Hepatocyte (in vitro differentiated cells): ENCODE measurements around the gene ADAMTS14. TPM values are rescaled to one million over a fixed set of nuclear protein-coding genes. Genes with fewer than 3 reads are reported as not detected.

Source experiments
- DNase-seq: peaks from one replicate; pipeline ENCODE4 v3.0.0-alpha.2; 2016; ENCODE audit warnings: low spot score
- H2AFZ ChIP-seq: fragments of 200-600 bp; sonication (generic); 2 replicates; pipeline ENCODE4 v1.6.0; 2016; ENCODE audit warnings: antibody characterized with exemption, mild to moderate bottlenecking
- H3K27ac ChIP-seq: fragments of 200-600 bp; sonication (generic); 2 replicates; pipeline ENCODE4 v1.5.1; 2016; ENCODE audit warnings: mild to moderate bottlenecking
- H3K27me3 ChIP-seq: fragments of 200-600 bp; sonication (generic); 2 replicates; pipeline ENCODE4 v1.6.1; 2016
- H3K36me3 ChIP-seq: fragments of 200-600 bp; sonication (generic); replicated peaks from 2 replicates; pipeline ENCODE4 v1.5.1; 2016; ENCODE audit warnings: low read depth; ENCODE audit not compliant: insufficient read depth
- H3K4me1 ChIP-seq: fragments of 200-600 bp; sonication (generic); 2 replicates; pipeline ENCODE4 v1.5.1; 2016; ENCODE audit warnings: mild to moderate bottlenecking, moderate library complexity; ENCODE audit not compliant: insufficient read depth
- H3K4me2 ChIP-seq: fragments of 200-600 bp; sonication (generic); 2 replicates; pipeline ENCODE4 v1.6.0; 2016
- H3K4me3 ChIP-seq: fragments of 200-600 bp; sonication (generic); 2 replicates; pipeline ENCODE4 v1.5.1; 2016; ENCODE audit warnings: mild to moderate bottlenecking
- H3K79me2 ChIP-seq: fragments of 200-600 bp; sonication (generic); 2 replicates; pipeline ENCODE4 v1.6.0; 2017; ENCODE audit warnings: mild to moderate bottlenecking
- H3K9me2 ChIP-seq: fragments of 200-600 bp; sonication (generic); replicated peaks from 2 replicates; pipeline ENCODE4 v1.6.0; 2017; ENCODE audit warnings: mild to moderate bottlenecking; ENCODE audit not compliant: insufficient read depth
- H3K9me3 ChIP-seq: fragments of 200-600 bp; sonication (generic); 2 replicates; pipeline ENCODE4 v1.5.1; 2016; ENCODE audit warnings: low read depth, mild to moderate bottlenecking
- H4K20me1 ChIP-seq: fragments of 200-600 bp; sonication (generic); 2 replicates; pipeline ENCODE4 v1.6.0; 2016; ENCODE audit warnings: mild to moderate bottlenecking; ENCODE audit not compliant: insufficient read depth, poor library complexity, severe bottlenecking
- EZH2 ChIP-seq: fragments of 200-600 bp; sonication (generic); IDR thresholded peaks from 2 replicates; pipeline ENCODE4 v1.6.1; 2016; ENCODE audit warnings: antibody characterized with exemption, mild to moderate bottlenecking, borderline replicate concordance
- EZH2phosphoT487 ChIP-seq: fragments of 200-600 bp; sonication (generic); IDR thresholded peaks from one replicate; pipeline ENCODE4 v1.6.1; 2018; ENCODE audit warnings: antibody characterized with exemption, mild to moderate bottlenecking, low read depth, moderate library complexity; ENCODE audit not compliant: unreplicated experiment, severe bottlenecking
- WGBS: methylation state at CpG from one replicate; pipeline ENCODE4 v1.1.6; 2016; ENCODE audit warnings: low lambda C conversion rate; ENCODE audit errors: missing lambda C conversion rate; 5-methylcytosine and 5-hydroxymethylcytosine counted together
- polyA plus RNA-seq: library from polyadenylated mRNA; unstranded; fragments of >200 nt; fragmentation: Nextera tagmentation; extraction: Ambion mirVana; gene quantifications from 2 replicates; pipeline ENCODE4 v1.2.1, GENCODE V29; 2016
- total RNA-seq: library from RNA; depleted of rRNA; stranded (reverse); fragments of >200 nt; gene quantifications from 2 replicates; pipeline ENCODE4 v1.2.3, GENCODE V29; 2014
- TF ChIP-seq, protein P1 (sequence below): fragments of 200-600 bp; sonication (generic); IDR thresholded peaks from 2 replicates; pipeline ENCODE4 v1.5.1; 2016; ENCODE audit warnings: antibody characterized with exemption, mild to moderate bottlenecking; ENCODE audit not compliant: poor library complexity

ADAMTS14 gene
- total and polyA plus RNA-seq, 2 experiments from 2014 or later = 0.87 to 2.1 TPM

DNA sequence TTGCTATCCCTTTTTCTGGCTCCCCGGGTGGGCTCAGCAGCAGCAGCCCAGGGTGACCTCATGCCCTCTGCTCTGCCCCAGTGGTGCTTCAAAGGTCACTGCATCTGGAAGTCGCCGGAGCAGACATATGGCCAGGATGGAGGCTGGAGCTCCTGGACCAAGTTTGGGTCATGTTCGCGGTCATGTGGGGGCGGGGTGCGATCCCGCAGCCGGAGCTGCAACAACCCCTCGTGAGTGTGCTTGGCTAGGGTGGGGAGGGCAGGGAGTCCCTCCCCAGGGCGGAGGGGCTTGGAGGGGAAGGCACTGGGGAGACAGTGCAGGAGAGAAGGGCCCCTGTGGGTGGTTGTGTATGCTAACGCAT is 66.4 kb downstream of the ADAMTS14 start:
- peaks cover 16% of the 10 kb centered on the region for H3K4me1 ChIP-seq
- H3K4me3 ChIP-seq = no peak overlapping the region
- no peaks in the 10 kb centered on the region for H3K27me3 ChIP-seq
- no peaks in the 10 kb centered on the region for H3K9me2 ChIP-seq
- no peaks in the 10 kb centered on the region for H4K20me1 ChIP-seq
- no peak for DNase-seq
- no peaks in the 10 kb centered on the region for H3K36me3 ChIP-seq
- TF ChIP-seq, protein P1, sequence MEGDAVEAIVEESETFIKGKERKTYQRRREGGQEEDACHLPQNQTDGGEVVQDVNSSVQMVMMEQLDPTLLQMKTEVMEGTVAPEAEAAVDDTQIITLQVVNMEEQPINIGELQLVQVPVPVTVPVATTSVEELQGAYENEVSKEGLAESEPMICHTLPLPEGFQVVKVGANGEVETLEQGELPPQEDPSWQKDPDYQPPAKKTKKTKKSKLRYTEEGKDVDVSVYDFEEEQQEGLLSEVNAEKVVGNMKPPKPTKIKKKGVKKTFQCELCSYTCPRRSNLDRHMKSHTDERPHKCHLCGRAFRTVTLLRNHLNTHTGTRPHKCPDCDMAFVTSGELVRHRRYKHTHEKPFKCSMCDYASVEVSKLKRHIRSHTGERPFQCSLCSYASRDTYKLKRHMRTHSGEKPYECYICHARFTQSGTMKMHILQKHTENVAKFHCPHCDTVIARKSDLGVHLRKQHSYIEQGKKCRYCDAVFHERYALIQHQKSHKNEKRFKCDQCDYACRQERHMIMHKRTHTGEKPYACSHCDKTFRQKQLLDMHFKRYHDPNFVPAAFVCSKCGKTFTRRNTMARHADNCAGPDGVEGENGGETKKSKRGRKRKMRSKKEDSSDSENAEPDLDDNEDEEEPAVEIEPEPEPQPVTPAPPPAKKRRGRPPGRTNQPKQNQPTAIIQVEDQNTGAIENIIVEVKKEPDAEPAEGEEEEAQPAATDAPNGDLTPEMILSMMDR = no peak
- TF ChIP-seq EZH2 (no peak), EZH2phosphoT487 (no peak)
- no peaks in the 10 kb centered on the region for H3K9me3 ChIP-seq
- WGBS = 96% methylated on average over 9 of the region's 12 CpGs
- no peaks in the 10 kb centered on the region for H3K79me2 ChIP-seq
- H3K27ac ChIP-seq = no peak overlapping the region
- H2AFZ ChIP-seq = no peak overlapping the region
- no peak overlapping the region for H3K4me2 ChIP-seq

DNA sequence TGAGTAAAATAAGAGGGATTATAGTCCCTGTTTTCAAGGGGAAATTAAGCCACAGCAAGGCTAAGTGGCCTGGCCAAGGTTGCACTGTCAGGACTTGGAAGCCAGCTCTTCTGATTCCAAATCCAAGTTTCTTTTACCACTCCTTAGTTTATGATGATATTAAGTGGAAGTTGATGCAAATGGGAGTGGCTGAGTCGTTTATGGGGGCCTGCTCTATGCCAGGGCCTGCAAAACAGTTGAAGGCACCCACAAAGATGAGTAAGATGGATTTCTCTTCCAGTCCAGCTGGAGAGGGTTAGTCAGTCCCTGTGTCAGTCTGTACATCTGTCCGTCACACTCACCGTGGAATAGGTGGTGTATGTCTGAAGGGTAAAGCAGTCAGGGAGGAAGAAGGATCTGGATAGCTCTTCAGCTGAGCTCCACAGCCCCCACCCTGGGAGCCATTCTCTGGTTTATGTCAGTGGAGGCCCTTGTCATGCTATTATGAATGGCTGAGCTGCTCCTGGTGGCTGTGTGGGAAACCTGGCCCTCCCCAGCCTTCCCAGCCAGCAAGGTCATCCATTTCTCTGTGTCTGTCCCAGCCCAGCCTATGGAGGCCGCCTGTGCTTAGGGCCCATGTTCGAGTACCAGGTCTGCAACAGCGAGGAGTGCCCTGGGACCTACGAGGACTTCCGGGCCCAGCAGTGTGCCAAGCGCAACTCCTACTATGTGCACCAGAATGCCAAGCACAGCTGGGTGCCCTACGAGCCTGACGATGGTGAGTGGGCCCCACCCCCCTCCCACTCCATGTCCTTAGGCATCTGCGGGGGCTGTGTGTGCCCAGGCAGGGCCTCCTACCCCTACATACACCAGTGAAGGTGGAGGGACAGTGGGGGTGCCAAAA is 68.3 kb downstream of the ADAMTS14 start:
- no peaks in the 10 kb centered on the region for H3K79me2 ChIP-seq
- no peak for TF ChIP-seq EZH2phosphoT487
- H3K27ac ChIP-seq = no peak overlapping the region
- no peaks in the 10 kb centered on the region for H3K27me3 ChIP-seq
- H2AFZ ChIP-seq = no peak overlapping the region
- H4K20me1 ChIP-seq = no peaks in the 10 kb centered on the region
- no peaks in the 10 kb centered on the region for H3K9me3 ChIP-seq
- H3K4me3 ChIP-seq = no peak overlapping the region
- 81% methylated on average over 11 of the region's 12 CpGs for WGBS
- H3K4me2 ChIP-seq = no peak overlapping the region
- H3K9me2 ChIP-seq = no peaks in the 10 kb centered on the region
- no peaks in the 10 kb centered on the region for H3K36me3 ChIP-seq
- peaks cover 16% of the 10 kb centered on the region for H3K4me1 ChIP-seq
- no peak for DNase-seq

DNA sequence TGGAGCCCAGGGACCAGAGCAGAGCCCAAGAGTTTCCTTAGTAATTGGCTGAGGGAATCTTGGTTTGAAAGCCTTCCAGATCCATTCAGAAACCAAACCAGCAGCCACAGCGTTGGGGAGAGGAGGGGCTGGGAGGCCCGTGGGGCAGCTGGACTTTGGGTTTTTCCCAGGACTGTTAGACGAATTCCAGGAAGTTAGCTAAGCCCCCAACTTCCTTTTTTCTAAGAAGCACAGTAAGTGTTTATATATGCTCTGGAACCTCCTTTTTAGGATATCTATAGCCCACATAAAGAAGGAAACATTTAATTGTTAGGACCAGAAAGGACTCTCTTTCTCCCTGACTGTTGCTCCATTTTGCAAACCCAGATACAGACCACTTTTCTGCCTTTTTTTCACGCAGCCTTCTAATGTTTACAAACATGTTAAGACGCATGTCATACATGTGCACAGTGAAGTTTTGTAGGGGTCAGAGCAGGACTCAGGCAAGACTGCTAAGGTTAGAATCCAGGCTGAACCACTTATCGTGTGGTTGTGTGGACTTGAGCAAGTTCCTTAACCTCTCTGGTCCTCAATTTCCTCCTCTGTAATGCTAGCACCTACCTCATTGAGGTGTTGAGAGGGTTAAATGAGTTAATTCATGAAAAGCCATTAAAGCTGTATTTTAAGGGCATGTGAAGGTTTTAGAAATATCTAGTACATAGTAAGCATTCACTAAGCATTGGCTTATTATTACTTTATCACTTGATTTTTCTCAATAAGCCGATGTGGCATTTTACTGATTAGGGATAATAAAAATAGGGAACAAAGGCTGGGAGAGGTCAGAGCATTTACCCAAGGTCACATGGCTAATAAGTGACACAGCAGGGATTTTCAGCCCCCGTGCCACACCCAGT is 70.5 kb downstream of the ADAMTS14 start:
- no peaks in the 10 kb centered on the region for H3K79me2 ChIP-seq
- peak overlapping the region; percentile 44 for H3K27ac ChIP-seq
- H3K9me2 ChIP-seq = no peaks in the 10 kb centered on the region
- H4K20me1 ChIP-seq = no peaks in the 10 kb centered on the region
- H3K27me3 ChIP-seq = no peaks in the 10 kb centered on the region
- peak overlapping the region; percentile 2 for H3K4me2 ChIP-seq
- H2AFZ ChIP-seq = peak overlapping the region; percentile 1
- 45% methylated on average over 8 of the region's 8 CpGs for WGBS
- TF ChIP-seq EZH2phosphoT487 (no peak), EZH2 (no peak)
- TF ChIP-seq, protein P1 = no peak
- H3K4me1 ChIP-seq = peaks cover 16% of the 10 kb centered on the region
- no peaks in the 10 kb centered on the region for H3K36me3 ChIP-seq
- H3K9me3 ChIP-seq = no peaks in the 10 kb centered on the region
- H3K4me3 ChIP-seq = no peak overlapping the region
- DNase-seq = peak; percentile 68

DNA sequence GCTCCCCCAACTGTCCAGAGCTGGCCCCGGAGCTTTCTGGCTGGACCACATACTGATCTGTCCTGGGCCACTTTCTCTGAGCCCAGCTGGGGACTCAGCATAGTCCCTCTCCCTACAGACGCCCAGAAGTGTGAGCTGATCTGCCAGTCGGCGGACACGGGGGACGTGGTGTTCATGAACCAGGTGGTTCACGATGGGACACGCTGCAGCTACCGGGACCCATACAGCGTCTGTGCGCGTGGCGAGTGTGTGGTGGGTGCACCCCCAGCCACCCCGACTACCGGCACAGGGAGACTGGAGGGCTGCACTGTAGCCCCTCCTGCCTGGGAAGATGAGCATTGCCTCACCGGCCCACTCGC is 71.1 kb downstream of the ADAMTS14 start:
- Histone ChIP-seq H3K9me2 (no peaks in the 10 kb centered on the region), H3K27me3 (no peaks in the 10 kb centered on the region), H3K79me2 (no peaks in the 10 kb centered on the region), H4K20me1 (no peaks in the 10 kb centered on the region), H3K4me2 (no peak overlapping the region), H3K9me3 (no peaks in the 10 kb centered on the region), H3K36me3 (no peaks in the 10 kb centered on the region), H3K4me3 (no peak overlapping the region), H3K4me1 (peaks cover 16% of the 10 kb centered on the region), H3K27ac (no peak overlapping the region), H2AFZ (no peak overlapping the region)
- no peak for TF ChIP-seq EZH2phosphoT487
- no peak for TF ChIP-seq EZH2
- TF ChIP-seq, protein P1 = no peak
- no peak for DNase-seq
- WGBS = 80% methylated on average over 17 of the region's 17 CpGs
